Activated CD4-positive, alpha-beta T cell treated with anti-CD3 and anti-CD28 coated beads, Interleukin-2, amount 10 ng/mL, durations not matched to agents 7 days and 5 days (primary cell): ENCODE measurements around the gene GSE1. TPM values are rescaled to one million over a fixed set of nuclear protein-coding genes. Genes with fewer than 3 reads are reported as not detected.

Experiments
- CTCF ChIA-PET: fragments of 350-600 bp; sonication (Branson Sonifier 250); formaldehyde crosslinking; loops from one replicate; lab custom pipeline; 2021; ENCODE audit warnings: antibody characterized with exemption; lab: Charles Lee
- POLR2A ChIA-PET: fragments of 350-600 bp; sonication (Branson Sonifier 250); formaldehyde crosslinking; loops from one replicate; lab custom pipeline; 2021; ENCODE audit warnings: antibody characterized with exemption; lab: Charles Lee
- DNase-seq: peaks from one replicate; pipeline ENCODE4 v3.0.0-alpha.2; 2020
- H3K27ac Mint-ChIP-seq: one replicate; pipeline ENCODE4 v1.8.0; 2021; ENCODE audit warnings: mild to moderate bottlenecking, moderate library complexity, mixed read lengths
- H3K27me3 Mint-ChIP-seq: one replicate; pipeline ENCODE4 v1.8.0; 2021; ENCODE audit warnings: mixed read lengths
- H3K36me3 Mint-ChIP-seq: one replicate; pipeline ENCODE4 v1.8.0; 2021; ENCODE audit warnings: low read depth, mixed read lengths
- H3K4me1 Mint-ChIP-seq: one replicate; pipeline ENCODE4 v1.8.0; 2021; ENCODE audit warnings: mixed read lengths
- H3K4me3 Mint-ChIP-seq: one replicate; pipeline ENCODE4 v1.8.0; 2021; ENCODE audit warnings: mild to moderate bottlenecking, moderate library complexity, mixed read lengths
- H3K9me3 Mint-ChIP-seq: one replicate; pipeline ENCODE4 v1.8.0; 2021; ENCODE audit warnings: mixed read lengths
- total RNA-seq, 2 experiments: library from RNA; stranded (reverse); gene quantifications; one replicate each; pipeline ENCODE4 v1.2.3, GENCODE V29; 2021

Gene GSE1
- total RNA-seq, 2 experiments from 2014 or later, result 25.7 to 27.3 TPM

- CTCF ChIA-PET, result interaction anchor here (1.2 kb wide), 1 partner anchor 15 kb away, joined by 3 read pairs; no protein-coding TSS in a partner anchor
- Mint-ChIP-seq H3K4me1 (no peaks in the 10 kb centered on the region), H3K4me3 (no peak overlapping the region), H3K36me3 (no peaks in the 10 kb centered on the region), H3K9me3 (no peaks in the 10 kb centered on the region), H3K27me3 (no peaks in the 10 kb centered on the region), H3K27ac (no peak overlapping the region)
- POLR2A ChIA-PET, result no interaction called here
- no peak for DNase-seq
These were observed 24.9 kb downstream of the GSE1 start for GRCh38 chr16:85637808-85638647.

- ChIA-PET POLR2A (no interaction called here), CTCF (no interaction called here)
- no peaks in the 10 kb centered on the region for H3K4me1 Mint-ChIP-seq
These were observed 25.7 kb downstream of the GSE1 start for GRCh38 chr16:85638695-85639409.

GRCh38 chr16:85639529-85640253 lies 26.6 kb downstream of the GSE1 start:
- POLR2A ChIA-PET, result no interaction called here
- H3K36me3 Mint-ChIP-seq, result no peaks in the 10 kb centered on the region
- H3K27me3 Mint-ChIP-seq, result no peaks in the 10 kb centered on the region
- no peaks in the 10 kb centered on the region for H3K9me3 Mint-ChIP-seq
- no peak for DNase-seq
- CTCF ChIA-PET, result no interaction called here
- no peak overlapping the region for H3K4me3 Mint-ChIP-seq
- peaks cover 6% of the 10 kb centered on the region for H3K4me1 Mint-ChIP-seq
- H3K27ac Mint-ChIP-seq, result peak overlapping the region; percentile 25

More at GRCh38 chr16:85638695-85639409, 25.7 kb downstream of the GSE1 start:
- Mint-ChIP-seq H3K4me3 (no peak overlapping the region), H3K27me3 (no peaks in the 10 kb centered on the region), H3K36me3 (no peaks in the 10 kb centered on the region), H3K9me3 (no peaks in the 10 kb centered on the region), H3K27ac (peak overlapping the region; percentile 25)
- no peak for DNase-seq

- no peaks in the 10 kb centered on the region for H3K9me3 Mint-ChIP-seq
- no peak overlapping the region for H3K27ac Mint-ChIP-seq
- no peak for DNase-seq
- no peaks in the 10 kb centered on the region for H3K36me3 Mint-ChIP-seq
- H3K27me3 Mint-ChIP-seq, result no peaks in the 10 kb centered on the region
- H3K4me1 Mint-ChIP-seq, result peaks cover 10% of the 10 kb centered on the region
- H3K4me3 Mint-ChIP-seq, result no peak overlapping the region
- CTCF ChIA-PET, result no interaction called here
- POLR2A ChIA-PET, result no interaction called here
These were observed 27.1 kb downstream of the GSE1 start for GRCh38 chr16:85640254-85640558.

- no peaks in the 10 kb centered on the region for H3K9me3 Mint-ChIP-seq
- no peaks in the 10 kb centered on the region for H3K27me3 Mint-ChIP-seq
- CTCF ChIA-PET, result interaction anchor here (1.8 kb wide), 1 partner anchor 11 kb away, joined by 3 read pairs; no protein-coding TSS in a partner anchor
- H3K27ac Mint-ChIP-seq, result no peak overlapping the region
- POLR2A ChIA-PET, result no interaction called here
- no peaks in the 10 kb centered on the region for H3K36me3 Mint-ChIP-seq
- peaks cover 12% of the 10 kb centered on the region for H3K4me1 Mint-ChIP-seq
- H3K4me3 Mint-ChIP-seq, result no peak overlapping the region
- DNase-seq, result no peak
These were observed 27.5 kb downstream of the GSE1 start for GRCh38 chr16:85640585-85640984.

GRCh38 chr16:85641305-85641704 lies 28.2 kb downstream of the GSE1 start:
- Mint-ChIP-seq H3K27ac (no peak overlapping the region), H3K4me3 (no peak overlapping the region), H3K9me3 (no peaks in the 10 kb centered on the region), H3K4me1 (peaks cover 14% of the 10 kb centered on the region), H3K36me3 (no peaks in the 10 kb centered on the region), H3K27me3 (no peaks in the 10 kb centered on the region)
- DNase-seq, result no peak
- ChIA-PET POLR2A (no interaction called here), CTCF (interaction anchor here (1.8 kb wide), 1 partner anchor 12 kb away, joined by 3 read pairs; no protein-coding TSS in a partner anchor)

GRCh38 chr16:85641776-85642176 lies 28.7 kb downstream of the GSE1 start:
- CTCF ChIA-PET, result interaction anchor here (1.8 kb wide), 1 partner anchor 12 kb away, joined by 3 read pairs; no protein-coding TSS in a partner anchor
- H3K27ac Mint-ChIP-seq, result no peak overlapping the region
- H3K4me3 Mint-ChIP-seq, result no peak overlapping the region
- no peaks in the 10 kb centered on the region for H3K27me3 Mint-ChIP-seq
- H3K36me3 Mint-ChIP-seq, result no peaks in the 10 kb centered on the region
- no peak for DNase-seq
- H3K4me1 Mint-ChIP-seq, result peaks cover 14% of the 10 kb centered on the region
- POLR2A ChIA-PET, result no interaction called here
- H3K9me3 Mint-ChIP-seq, result no peaks in the 10 kb centered on the region

- ChIA-PET CTCF (no interaction called here), POLR2A (no interaction called here)
- no peak for DNase-seq
- Mint-ChIP-seq H3K36me3 (no peaks in the 10 kb centered on the region), H3K9me3 (no peaks in the 10 kb centered on the region), H3K4me1 (peaks cover 14% of the 10 kb centered on the region), H3K4me3 (no peak overlapping the region), H3K27me3 (no peaks in the 10 kb centered on the region), H3K27ac (no peak overlapping the region)
These were observed 29.7 kb downstream of the GSE1 start for GRCh38 chr16:85642762-85643358.

GRCh38 chr16:85643631-85644030 lies 30.5 kb downstream of the GSE1 start:
- H3K27ac Mint-ChIP-seq, result no peak overlapping the region
- CTCF ChIA-PET, result no interaction called here

GRCh38 chr16:85644093-85644712 lies 31.1 kb downstream of the GSE1 start:
- ChIA-PET POLR2A (no interaction called here), CTCF (no interaction called here)
- H3K27ac Mint-ChIP-seq, result no peak overlapping the region
- H3K27me3 Mint-ChIP-seq, result no peaks in the 10 kb centered on the region
- H3K4me3 Mint-ChIP-seq, result no peak overlapping the region
- no peaks in the 10 kb centered on the region for H3K36me3 Mint-ChIP-seq
- peaks cover 14% of the 10 kb centered on the region for H3K4me1 Mint-ChIP-seq
- H3K9me3 Mint-ChIP-seq, result no peaks in the 10 kb centered on the region
- DNase-seq, result no peak

More at GRCh38 chr16:85643631-85644030, 30.5 kb downstream of the GSE1 start:
- H3K4me1 Mint-ChIP-seq, result peaks cover 14% of the 10 kb centered on the region
- H3K4me3 Mint-ChIP-seq, result no peak overlapping the region
- POLR2A ChIA-PET, result no interaction called here
- no peaks in the 10 kb centered on the region for H3K36me3 Mint-ChIP-seq
- H3K9me3 Mint-ChIP-seq, result no peaks in the 10 kb centered on the region
- H3K27me3 Mint-ChIP-seq, result no peaks in the 10 kb centered on the region
- no peak for DNase-seq

GRCh38 chr16:85645021-85645589 lies 32.0 kb downstream of the GSE1 start:
- no peak overlapping the region for H3K27ac Mint-ChIP-seq
- ChIA-PET CTCF (no interaction called here), POLR2A (no interaction called here)
- no peak overlapping the region for H3K4me3 Mint-ChIP-seq
- H3K4me1 Mint-ChIP-seq, result peaks cover 14% of the 10 kb centered on the region
- no peak for DNase-seq
- no peaks in the 10 kb centered on the region for H3K36me3 Mint-ChIP-seq
- no peaks in the 10 kb centered on the region for H3K9me3 Mint-ChIP-seq
- H3K27me3 Mint-ChIP-seq, result no peaks in the 10 kb centered on the region

GRCh38 chr16:85646358-85646907 lies 33.3 kb downstream of the GSE1 start:
- no peak for DNase-seq
- Mint-ChIP-seq H3K4me3 (no peak overlapping the region), H3K27me3 (no peaks in the 10 kb centered on the region), H3K4me1 (peaks cover 14% of the 10 kb centered on the region), H3K27ac (no peak overlapping the region), H3K9me3 (no peaks in the 10 kb centered on the region), H3K36me3 (no peaks in the 10 kb centered on the region)
- POLR2A ChIA-PET, result no interaction called here
- CTCF ChIA-PET, result no interaction called here
